LHCN-M2 (cell line): ENCODE measurements around the gene CEP72. TPM values are rescaled to one million over a fixed set of nuclear protein-coding genes. Genes with fewer than 3 reads are reported as not detected.

Experiments
- DNase-seq: peaks from one replicate; pipeline ENCODE4 v3.0.0-alpha.2; 2012; ENCODE audit warnings: low read depth
- total RNA-seq: library from RNA; depleted of rRNA; stranded (reverse); fragments of >200 nt; gene quantifications from 2 replicates; pipeline ENCODE4 v1.2.3, GENCODE V29; 2014

Gene CEP72
- total RNA-seq, 1 experiment from 2014 or later = 8.0 TPM

DNA sequence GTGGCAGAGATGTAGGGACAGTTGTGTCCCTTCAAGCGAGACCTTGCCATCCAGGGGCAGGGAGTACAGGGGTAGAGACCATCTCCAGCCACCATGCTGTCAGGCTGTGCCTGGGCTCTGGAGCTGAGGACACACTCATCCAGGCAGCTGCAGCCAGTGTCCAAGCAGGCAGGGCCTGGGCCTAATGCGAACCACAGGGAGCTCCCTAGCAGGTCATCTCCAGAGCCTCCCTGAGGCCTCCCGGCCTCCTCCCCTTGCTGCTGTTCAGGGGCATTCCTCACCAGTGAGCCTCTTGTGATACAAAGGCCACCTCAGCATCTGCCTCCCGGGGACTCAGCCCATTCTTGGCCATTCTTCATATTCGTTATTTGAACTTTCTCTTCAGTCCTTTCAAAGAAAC, 46.0 kb downstream of the CEP72 start:
- peak; percentile 33 for DNase-seq

DNA sequence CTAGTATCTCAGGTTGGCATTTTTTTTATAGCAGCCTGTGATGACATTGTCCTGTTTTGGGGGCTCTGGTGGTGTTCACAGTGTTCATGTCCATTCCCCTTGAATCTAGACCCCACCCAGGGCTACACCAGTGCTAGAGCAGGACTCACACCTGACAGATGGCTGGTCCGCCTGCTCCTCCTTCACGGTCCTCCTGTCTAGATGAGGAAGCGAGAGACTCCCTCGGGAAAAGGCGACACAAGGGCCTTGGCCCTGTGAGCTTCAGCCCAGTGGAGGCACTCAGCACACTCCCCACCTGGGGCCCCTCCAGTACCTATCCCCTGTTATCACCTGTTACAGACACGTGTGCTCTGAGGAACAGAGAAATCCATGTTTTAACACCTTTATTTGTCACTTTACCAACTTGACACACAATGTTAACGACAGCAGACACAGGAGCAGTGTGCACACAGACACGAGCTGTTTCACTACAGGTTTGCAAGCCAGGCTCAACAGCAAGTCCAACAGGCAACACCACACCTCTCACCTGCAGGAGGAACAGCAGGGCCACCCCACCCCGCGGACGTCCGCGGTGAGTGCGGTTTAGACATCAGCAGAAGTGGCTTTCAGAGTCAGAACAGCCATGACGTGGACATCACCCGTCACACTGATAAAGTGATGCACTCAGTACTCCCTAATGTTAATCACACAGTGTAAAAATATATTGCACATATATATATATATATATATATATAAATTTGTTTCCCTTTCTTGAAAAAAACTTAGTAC, 47.5 kb downstream of the CEP72 start:
- no peak for DNase-seq

DNA sequence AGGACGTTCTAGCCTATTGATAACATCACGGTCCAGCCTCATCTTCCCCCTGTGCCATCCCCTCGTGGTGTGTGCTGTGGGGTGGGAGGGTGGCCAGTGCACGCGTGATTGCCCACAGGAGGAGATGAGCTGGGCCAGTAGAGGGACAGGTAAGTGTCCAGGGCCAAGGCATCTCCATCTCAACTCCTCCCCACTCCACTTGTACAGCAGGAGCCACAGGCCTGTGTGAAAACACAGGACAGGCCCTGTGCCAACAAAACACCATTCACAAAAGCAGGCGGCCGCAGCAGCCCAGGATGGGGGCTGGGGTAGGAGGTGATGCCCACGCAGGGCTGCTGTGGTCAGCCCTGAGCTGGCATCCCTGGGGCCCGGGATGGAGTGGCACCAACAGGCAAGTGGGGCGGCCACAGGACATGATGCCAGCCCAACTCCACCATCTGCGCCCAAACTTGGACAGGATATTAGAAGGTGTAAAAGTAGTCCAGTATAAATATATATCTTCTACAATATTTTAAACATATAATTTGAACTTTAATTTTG, 48.4 kb downstream of the CEP72 start:
- DNase-seq = no peak

DNA sequence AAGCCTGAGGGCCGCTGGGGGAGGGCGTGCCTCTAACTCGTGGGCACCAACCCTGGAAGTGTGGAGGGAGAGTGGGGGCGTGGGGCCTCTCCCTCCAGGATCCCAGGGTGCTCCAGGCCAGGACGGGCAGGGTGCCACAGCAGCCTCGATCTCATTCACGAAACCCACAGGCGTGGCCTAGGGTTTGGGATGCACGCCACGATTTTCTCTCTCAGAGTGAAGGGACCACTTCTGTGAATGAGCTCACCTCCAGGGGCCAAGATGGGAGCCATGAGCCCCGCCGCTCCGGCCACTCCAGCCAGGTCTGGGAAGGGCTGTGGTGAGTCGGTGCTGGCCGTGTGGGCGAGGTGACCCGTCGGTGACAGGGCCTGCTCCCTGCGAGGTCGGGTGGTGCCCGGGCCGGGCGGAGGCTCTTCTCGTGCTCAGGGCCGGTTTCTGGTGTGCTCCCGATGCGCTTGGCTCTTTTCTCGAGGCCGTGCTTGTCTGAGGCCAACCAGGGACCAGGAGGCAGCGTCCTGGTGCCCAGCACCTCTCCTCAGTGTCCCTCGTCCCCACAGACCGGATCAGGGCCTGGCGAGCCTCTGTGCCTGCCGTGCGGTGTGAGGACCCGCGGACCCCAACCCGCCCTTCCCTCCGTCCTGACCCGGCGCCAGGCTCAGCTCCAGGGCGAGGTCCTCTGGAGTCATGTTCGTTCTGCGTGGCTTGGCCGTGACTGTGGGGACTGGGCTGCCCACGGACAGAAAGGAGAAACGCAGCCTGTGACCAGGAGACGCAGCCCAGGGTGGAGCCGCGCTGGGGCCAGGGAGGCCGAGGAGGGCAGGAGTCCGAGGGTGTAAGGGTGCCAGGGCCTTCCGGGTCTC, 50.0 kb downstream of the CEP72 start:
- DNase-seq = no peak

GRCh38 chr5:662751-663435, 50.8 kb downstream of the CEP72 start:
- DNase-seq = no peak

GRCh38 chr5:663436-664342, 51.5 kb downstream of the CEP72 start:
- DNase-seq = no peak

GRCh38 chr5:664343-664993, 52.3 kb downstream of the CEP72 start:
- no peak for DNase-seq

DNA sequence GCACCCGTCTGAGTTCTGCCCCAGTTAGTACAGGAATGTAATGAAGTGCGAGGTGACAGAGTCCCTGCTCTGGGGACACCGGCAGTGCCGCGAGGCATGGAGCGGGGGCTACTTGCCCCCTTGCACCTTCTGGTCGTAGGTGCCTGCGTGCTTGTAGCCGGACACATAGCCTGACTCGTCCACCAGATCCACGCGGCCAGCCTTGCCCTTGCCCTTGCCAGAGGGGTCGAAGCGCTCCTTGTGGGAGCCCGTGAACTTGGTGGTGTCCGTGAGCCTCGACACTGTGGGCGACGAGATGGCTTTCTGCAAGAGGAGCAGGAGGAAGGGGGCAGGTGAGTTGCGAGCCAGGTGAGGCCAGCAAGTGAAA, 52.8 kb downstream of the CEP72 start:
- no peak for DNase-seq

GRCh38 chr5:665541-665955, 53.4 kb downstream of the CEP72 start:
- DNase-seq = no peak

DNA sequence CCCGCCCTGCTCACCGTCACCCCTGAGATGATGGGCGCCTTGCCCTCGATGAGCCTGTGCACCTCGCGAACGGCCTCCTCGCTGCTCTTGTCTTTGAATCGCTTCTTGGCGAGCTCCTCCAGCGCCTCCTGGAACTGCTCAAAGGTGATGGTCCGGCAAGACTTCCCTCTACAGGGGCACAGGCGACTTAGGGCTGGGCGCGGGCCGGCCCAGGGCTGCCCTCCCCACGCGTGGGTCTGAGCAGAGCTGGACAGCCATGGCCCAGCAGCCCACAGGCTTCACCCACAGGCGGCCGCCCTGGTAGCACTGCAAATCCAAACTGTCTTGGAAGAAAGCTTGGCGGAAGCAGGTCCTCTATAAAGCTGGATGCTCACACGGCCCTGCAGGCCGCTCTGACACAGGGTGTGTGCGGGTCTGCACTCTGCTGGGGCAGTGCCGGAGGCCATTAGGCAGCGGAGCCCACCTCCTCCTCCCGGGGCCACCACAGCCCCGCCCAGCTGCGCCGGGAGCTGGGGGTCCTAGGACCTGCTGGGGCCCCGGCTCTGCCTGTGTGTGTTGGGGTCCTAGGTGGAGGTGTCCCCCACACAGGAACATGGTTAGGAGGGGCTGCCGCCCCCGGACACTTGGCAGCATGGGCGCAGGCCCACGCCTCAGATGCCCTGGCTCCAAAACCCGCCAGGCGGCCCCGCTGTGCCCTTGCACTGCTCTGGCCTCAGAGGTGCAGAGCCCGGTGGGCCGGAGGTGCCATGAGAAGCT, 54.0 kb downstream of the CEP72 start:
- DNase-seq = no peak

DNA sequence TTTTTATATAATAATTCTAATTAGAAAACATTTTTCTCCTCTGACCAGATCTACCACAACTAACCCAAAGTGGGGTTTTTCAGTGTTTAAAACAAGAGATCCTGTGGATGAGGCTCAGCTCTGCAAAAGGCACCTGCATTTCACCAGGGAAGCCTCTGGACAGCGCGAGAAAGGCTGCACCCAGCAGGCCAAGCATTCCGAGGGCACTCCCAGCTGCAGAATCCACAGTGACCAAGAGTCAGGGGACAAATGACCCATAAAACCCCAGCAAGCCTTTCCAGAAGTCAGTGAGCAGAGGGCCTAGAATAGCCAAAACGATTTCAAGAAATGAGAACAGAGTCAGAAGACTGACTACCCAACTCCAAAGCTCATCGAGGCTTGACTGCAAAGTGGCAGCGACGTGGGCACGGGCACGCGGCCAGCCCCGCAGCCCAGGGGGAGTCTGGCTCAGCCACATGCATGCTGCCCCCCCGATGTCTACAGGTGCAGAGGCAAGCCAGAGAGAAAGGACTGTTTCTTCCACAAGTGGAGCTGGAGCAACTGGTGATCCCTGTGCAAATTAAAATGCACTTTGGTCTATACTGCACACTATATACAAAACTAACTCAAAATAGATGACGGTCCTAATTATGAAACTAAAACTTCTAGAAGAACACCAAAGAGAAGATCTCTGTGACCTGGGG, 54.8 kb downstream of the CEP72 start:
- DNase-seq = no peak

- DNase-seq = no peak
Observed at GRCh38 chr5:668283-668995, 56.3 kb downstream of the CEP72 start.

DNA sequence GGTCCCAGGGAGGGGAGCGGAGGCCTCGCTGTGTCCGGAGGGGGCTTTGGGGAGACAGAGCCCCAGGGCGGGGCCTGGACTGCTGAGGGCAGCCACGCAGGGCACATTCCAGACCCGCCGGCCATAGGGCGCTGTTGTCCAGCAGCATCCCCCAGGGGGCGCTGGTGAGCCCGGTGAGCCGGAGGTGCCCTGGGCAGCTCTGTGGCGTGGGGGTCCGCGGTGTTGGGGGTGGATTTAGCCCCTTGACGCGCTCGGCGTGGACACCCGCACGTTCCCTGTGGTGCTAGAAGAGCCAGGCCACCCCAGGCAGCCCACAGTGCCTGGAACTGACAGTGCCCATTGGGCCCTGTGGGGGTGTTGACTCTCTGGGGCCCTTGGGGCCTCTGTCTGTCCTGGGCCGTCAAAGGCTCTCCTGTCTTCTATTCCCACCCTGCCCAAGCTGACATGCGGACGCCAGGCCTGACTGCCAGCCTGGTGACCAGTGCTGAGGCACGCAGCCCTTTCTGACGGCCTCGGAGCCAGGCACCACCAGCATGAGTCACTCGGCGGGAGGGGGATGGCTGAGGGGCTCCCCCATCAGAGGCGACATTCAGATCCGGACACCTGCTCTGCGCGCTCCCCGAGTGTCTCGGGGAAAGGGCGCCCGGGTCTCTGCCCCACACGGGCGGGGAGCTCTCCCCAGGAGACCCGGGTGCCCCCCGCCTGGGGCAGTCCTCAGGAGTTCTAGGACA, 57.1 kb downstream of the CEP72 start:
- peak; percentile 30 for DNase-seq

- DNase-seq = no peak
Observed at GRCh38 chr5:669842-670395, 57.8 kb downstream of the CEP72 start.

DNA sequence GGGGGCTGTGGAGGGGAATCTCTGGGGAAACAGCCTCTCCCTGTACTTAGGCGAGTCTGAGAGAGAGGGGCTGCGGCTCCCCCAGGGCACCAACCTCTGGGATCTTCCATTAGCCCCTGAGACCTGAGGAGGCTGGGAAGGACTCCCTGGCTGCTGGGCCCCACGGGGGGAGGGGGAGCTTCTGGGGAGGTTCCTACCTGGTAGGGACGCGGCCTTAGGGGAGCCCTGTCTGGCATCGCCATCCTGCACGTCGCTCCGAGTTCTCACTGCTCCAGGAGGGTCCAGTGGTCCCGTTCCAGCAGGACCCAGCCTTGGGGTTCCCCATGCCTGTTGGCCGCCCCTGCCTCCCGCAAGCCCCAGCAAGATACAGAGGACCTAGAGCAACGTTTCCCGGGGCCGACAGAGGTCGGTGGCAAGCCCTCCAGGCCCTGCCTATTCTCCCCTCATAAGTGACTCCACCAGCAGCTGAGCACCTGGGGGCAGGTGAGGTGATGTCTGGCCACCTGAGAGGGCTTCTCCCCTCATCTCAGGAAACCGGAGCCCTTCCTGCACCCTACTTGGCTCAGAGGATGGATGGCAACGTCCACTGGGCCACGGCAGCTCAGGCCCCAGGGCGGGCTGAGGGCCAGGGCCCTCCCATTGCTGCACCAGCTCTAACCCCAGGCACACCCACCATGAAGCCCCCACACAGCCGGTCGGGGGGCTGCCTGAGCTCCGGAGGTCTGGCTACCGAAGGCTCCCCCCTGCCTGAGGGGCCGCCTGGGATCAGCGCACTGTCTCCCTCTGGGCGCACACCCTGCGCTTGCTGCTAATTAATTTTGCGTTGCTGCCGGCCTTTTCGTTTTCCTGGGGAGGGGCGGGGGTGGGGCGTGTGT, 58.5 kb downstream of the CEP72 start:
- no peak for DNase-seq
